Mesenchymal stem cell (in vitro differentiated cells and primary cell): ENCODE results near the gene PRKCI.
A peak's percentile ranks its signal among the peaks of the same experiment; 100 is the strongest.

ENCODE experiments used
- DNase-seq: peaks from one replicate; pipeline ENCODE4 v3.0.0-alpha.2; 2013
- H2AFZ ChIP-seq: one replicate; pipeline ENCODE4 v1.6.1; 2013; ENCODE audit warnings: low read depth, mild to moderate bottlenecking, control low read depth, inconsistent platforms, low read length, moderate library complexity
- H2AK5ac ChIP-seq: 2 replicates; pipeline ENCODE4 v1.6.1; 2013; ENCODE audit warnings: low read length, moderate library complexity, mild to moderate bottlenecking, inconsistent platforms; ENCODE audit not compliant: severe bottlenecking
- H2BK120ac ChIP-seq: one replicate; pipeline ENCODE4 v1.6.1; 2013; ENCODE audit warnings: low read depth, mild to moderate bottlenecking, inconsistent platforms, low read length, moderate library complexity
- H2BK12ac ChIP-seq, 2 experiments: one replicate each; pipeline ENCODE4 v1.6.1; 2013; ENCODE audit warnings: inconsistent platforms in 2 of 2, low read length in 2 of 2, mild to moderate bottlenecking in 2 of 2, moderate library complexity in 2 of 2, control low read depth in 1 of 2
- H2BK15ac ChIP-seq: one replicate; pipeline ENCODE4 v1.6.1; 2013; ENCODE audit warnings: mild to moderate bottlenecking, low read depth, inconsistent platforms; ENCODE audit not compliant: poor library complexity, severe bottlenecking
- H2BK5ac ChIP-seq: 2 replicates; pipeline ENCODE4 v1.6.1; 2013; ENCODE audit warnings: low read depth, mild to moderate bottlenecking, low read length, control low read depth, inconsistent platforms; ENCODE audit not compliant: poor library complexity, severe bottlenecking
- H3K14ac ChIP-seq, 2 experiments: one replicate each; pipeline ENCODE4 v1.6.1; 2013; ENCODE audit warnings: inconsistent platforms in 2 of 2, low read length in 2 of 2, control low read depth in 1 of 2, mild to moderate bottlenecking in 1 of 2, moderate library complexity in 1 of 2
- H3K18ac ChIP-seq, 2 experiments: one replicate each; pipeline ENCODE4 v1.6.1; 2013; ENCODE audit warnings: inconsistent platforms in 2 of 2, low read length in 2 of 2, control low read depth in 1 of 2, low read depth in 1 of 2, mild to moderate bottlenecking in 1 of 2
- H3K23ac ChIP-seq, 2 experiments: one replicate each; pipeline ENCODE4 v1.6.1; 2013; ENCODE audit warnings: inconsistent platforms in 2 of 2, low read length in 2 of 2, mild to moderate bottlenecking in 2 of 2, moderate library complexity in 2 of 2, control low read depth in 1 of 2
- H3K27ac ChIP-seq: 2 replicates; pipeline ENCODE4 v1.5.1; 2013; ENCODE audit warnings: mild to moderate bottlenecking, moderate library complexity, low read length, control low read depth, inconsistent platforms; ENCODE audit not compliant: poor library complexity, severe bottlenecking
- H3K27me3 ChIP-seq, 2 experiments: 2 replicates each; pipeline versions ENCODE4 v1.6.1 to v1.7.0; 2013; ENCODE audit warnings: low read length in 2 of 2, mild to moderate bottlenecking in 2 of 2, moderate library complexity in 2 of 2, control low read depth in 1 of 2, inconsistent platforms in 1 of 2; ENCODE audit not compliant: control insufficient read depth in 1 of 2, insufficient read depth in 1 of 2
- H3K36me3 ChIP-seq, 2 experiments: 2 replicates each; pipeline versions ENCODE4 v1.6.1 to v1.7.0; 2013; ENCODE audit warnings: low read length in 2 of 2, control low read depth in 1 of 2, inconsistent platforms in 1 of 2, low read depth in 1 of 2, mild to moderate bottlenecking in 1 of 2; ENCODE audit not compliant: insufficient read depth in 2 of 2, control insufficient read depth in 1 of 2
- H3K4ac ChIP-seq, 2 experiments: one replicate each; pipeline ENCODE4 v1.6.1; 2013; ENCODE audit warnings: inconsistent platforms in 2 of 2, low read length in 2 of 2, mild to moderate bottlenecking in 2 of 2, moderate library complexity in 2 of 2, control low read depth in 1 of 2, low read depth in 1 of 2
- H3K4me1 ChIP-seq: 2 replicates; pipeline ENCODE4 v1.6.1; 2013; ENCODE audit warnings: low read depth, low read length, control low read depth; ENCODE audit not compliant: control insufficient read depth, insufficient read depth
- H3K4me2 ChIP-seq: 2 replicates; pipeline ENCODE4 v1.6.1; 2013; ENCODE audit warnings: low read length, mild to moderate bottlenecking, inconsistent platforms; ENCODE audit not compliant: poor library complexity, severe bottlenecking
- H3K4me3 ChIP-seq, 2 experiments: 2 replicates each; pipeline versions ENCODE4 v1.5.1 to v1.7.0; 2013; ENCODE audit warnings: low read length in 2 of 2, mild to moderate bottlenecking in 2 of 2, control low read depth in 1 of 2, low read depth in 1 of 2; ENCODE audit not compliant: insufficient read depth in 1 of 2
- H3K79me1 ChIP-seq: replicated peaks from 2 replicates; pipeline ENCODE4 v1.6.1; 2013; ENCODE audit warnings: mild to moderate bottlenecking, control low read depth, low read length, inconsistent platforms; ENCODE audit not compliant: poor library complexity, severe bottlenecking
- H3K9ac ChIP-seq: 2 replicates; pipeline ENCODE4 v1.7.0; 2013; ENCODE audit warnings: mild to moderate bottlenecking, low read length, moderate library complexity
- H3K9me3 ChIP-seq: 2 replicates; pipeline ENCODE4 v1.7.0; 2013; ENCODE audit warnings: mild to moderate bottlenecking, low read length; ENCODE audit not compliant: control insufficient read depth
- H4K8ac ChIP-seq: one replicate; pipeline ENCODE4 v1.6.1; 2013; ENCODE audit warnings: inconsistent platforms, mild to moderate bottlenecking, low read length, moderate library complexity
- H4K91ac ChIP-seq: one replicate; pipeline ENCODE4 v1.6.1; 2013; ENCODE audit warnings: mild to moderate bottlenecking, low read length, inconsistent platforms
- WGBS: methylation state at CpG from one replicate; pipeline ENCODE4 v1.1.7; 2013; ENCODE audit warnings: mixed read lengths; 5-methylcytosine and 5-hydroxymethylcytosine counted together

PRKCI gene

GRCh38 chr3:170222647-170223541 is 670 bp downstream of the PRKCI start:
- no peaks in the 10 kb centered on the region for H3K79me1 ChIP-seq
- H3K18ac ChIP-seq: peak overlapping the region; percentile 72 to 98
- H3K23ac ChIP-seq: peak overlapping the region in 1 of 2 experiments; percentile 89
- H2AFZ ChIP-seq: peak overlapping the region; percentile 81
- no peaks in the 10 kb centered on the region for H3K36me3 ChIP-seq
- peak overlapping the region; percentile 86 to 96 for H3K4me3 ChIP-seq
- peak overlapping the region; percentile 80 for H2AK5ac ChIP-seq
- peak overlapping the region; percentile 69 for H4K8ac ChIP-seq
- peak; percentile 47 for DNase-seq
- H3K27me3 ChIP-seq: no peaks in the 10 kb centered on the region
- H3K9ac ChIP-seq: peak overlapping the region; percentile 99
- H2BK120ac ChIP-seq: peak overlapping the region; percentile 93
- WGBS: under 1% methylated on average over 36 of the region's 42 CpGs
- H3K4ac ChIP-seq: peak overlapping the region in 1 of 2 experiments; percentile 67
- peak overlapping the region; percentile 54 for H4K91ac ChIP-seq
- H2BK12ac ChIP-seq: peak overlapping the region in 1 of 2 experiments; percentile 90
- H2BK15ac ChIP-seq: no peak overlapping the region
- H2BK5ac ChIP-seq: peak overlapping the region; percentile 83
- H3K4me2 ChIP-seq: peak overlapping the region; percentile 66
- H3K9me3 ChIP-seq: no peaks in the 10 kb centered on the region
- peak overlapping the region; percentile 76 for H3K27ac ChIP-seq
- peak overlapping the region in 1 of 2 experiments; percentile 55 for H3K14ac ChIP-seq
- H3K4me1 ChIP-seq: peaks cover 6% of the 10 kb centered on the region

GRCh38 chr3:170225166-170225565 is 2.9 kb downstream of the PRKCI start:
- peaks cover 0 to 3% of the 10 kb centered on the region in 2 experiments for H3K36me3 ChIP-seq

GRCh38 chr3:170226426-170226960 is 4.3 kb downstream of the PRKCI start:
- Histone ChIP-seq H2BK12ac (no peak overlapping the region), H3K4ac (peak overlapping the region in 1 of 2 experiments; percentile 41), H2BK15ac (no peak overlapping the region), H2AK5ac (peak overlapping the region; percentile 97), H3K79me1 (peaks cover 1% of the 10 kb centered on the region), H3K36me3 (peaks cover 0 to 3% of the 10 kb centered on the region in 2 experiments), H2AFZ (no peak overlapping the region), H3K4me1 (peaks cover 11% of the 10 kb centered on the region), H3K18ac (no peak overlapping the region), H2BK5ac (peak overlapping the region; percentile 93), H3K27me3 (no peaks in the 10 kb centered on the region), H3K4me3 (no peak overlapping the region), H4K8ac (no peak overlapping the region), H3K27ac (peak overlapping the region; percentile 98), H3K9me3 (no peaks in the 10 kb centered on the region), H2BK120ac (no peak overlapping the region), H3K14ac (no peak overlapping the region), H3K9ac (no peak overlapping the region), H3K23ac (no peak overlapping the region), H3K4me2 (peak overlapping the region; percentile 61), H4K91ac (no peak overlapping the region)
- no peak for DNase-seq
- no CpG with 5 or more reads among the region's 1 CpG for WGBS

More at GRCh38 chr3:170225166-170225565, 2.9 kb downstream of the PRKCI start:
- Histone ChIP-seq H3K4me2 (no peak overlapping the region), H3K4me1 (peaks cover 11% of the 10 kb centered on the region), H3K18ac (no peak overlapping the region), H2BK5ac (no peak overlapping the region), H3K4ac (no peak overlapping the region), H3K9ac (no peak overlapping the region), H3K9me3 (no peaks in the 10 kb centered on the region), H2BK120ac (no peak overlapping the region), H2AK5ac (no peak overlapping the region), H2BK12ac (no peak overlapping the region), H2BK15ac (no peak overlapping the region), H3K79me1 (peaks cover 1% of the 10 kb centered on the region), H3K23ac (no peak overlapping the region), H4K91ac (no peak overlapping the region), H3K27ac (peak overlapping the region; percentile 80), H4K8ac (no peak overlapping the region), H3K14ac (no peak overlapping the region), H2AFZ (no peak overlapping the region), H3K4me3 (no peak overlapping the region), H3K27me3 (no peaks in the 10 kb centered on the region)
- no peak for DNase-seq
- no CpG with 5 or more reads among the region's 1 CpG for WGBS

- Histone ChIP-seq H2AFZ (no peak overlapping the region), H3K9me3 (no peaks in the 10 kb centered on the region), H2BK120ac (no peak overlapping the region), H2BK15ac (no peak overlapping the region), H3K23ac (no peak overlapping the region), H4K8ac (no peak overlapping the region), H2BK12ac (no peak overlapping the region), H3K36me3 (peaks cover 0 to 7% of the 10 kb centered on the region in 2 experiments), H3K4me1 (peaks cover 18% of the 10 kb centered on the region), H3K79me1 (peaks cover 1% of the 10 kb centered on the region), H3K4ac (no peak overlapping the region), H3K4me3 (no peak overlapping the region), H3K27me3 (no peaks in the 10 kb centered on the region), H3K18ac (peak overlapping the region in 1 of 2 experiments; percentile 43), H4K91ac (no peak overlapping the region), H2BK5ac (no peak overlapping the region), H3K9ac (no peak overlapping the region), H3K14ac (no peak overlapping the region), H2AK5ac (peak overlapping the region; percentile 35), H3K27ac (peak overlapping the region; percentile 98), H3K4me2 (peak overlapping the region; percentile 22)
- 70% methylated on average over 1 of the region's 2 CpGs for WGBS
- peak; percentile 18 for DNase-seq
Measured at GRCh38 chr3:170228093-170228766, 6.0 kb downstream of the PRKCI start.
